Measurements from ENCODE around the gene BRD9. TPM values are rescaled to one million over a fixed set of nuclear protein-coding genes. Genes with fewer than 3 reads are reported as not detected.
"Not testable (repeated sequence)": the region's sequence is repeated elsewhere in the genome, so short reads cannot be mapped to it uniquely, and the experiment has no call there.

Gene BRD9
- total RNA-seq, 1 donor from 2014 or later, result 41.1 TPM

DNA sequence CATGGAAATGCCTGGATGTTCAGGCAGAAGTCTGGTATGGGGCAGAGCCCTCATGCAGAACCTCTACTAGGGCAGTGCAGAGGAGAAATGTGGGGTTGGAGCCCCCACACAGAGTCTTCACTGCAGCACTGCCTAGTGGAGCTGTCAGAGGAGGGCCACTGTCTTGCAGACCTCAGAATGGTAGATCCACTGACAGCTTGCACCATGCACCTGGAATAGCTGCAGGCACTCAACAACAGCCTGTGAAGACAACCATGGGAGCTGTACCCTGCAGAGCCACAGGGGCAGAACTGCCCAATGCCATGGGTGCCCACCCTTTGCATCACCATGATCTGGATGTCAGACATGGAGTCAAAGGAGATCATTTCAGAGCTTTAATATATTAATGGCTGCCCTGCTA, 37.0 kb upstream of the BRD9 start:
- TF ChIP-seq CTCF (conservative IDR thresholded peaks at IDR 0.05; ENCODE audit: low read depth, low read length), result no peak
- no peak for DNase-seq (ENCODE audit: low read depth)
- no peak overlapping the region for H3K4me3 ChIP-seq (ENCODE audit: low read depth, low read length)

GRCh38 chr5:929182-929581, 36.6 kb upstream of the BRD9 start:
- not testable (repeated sequence) for H3K4me3 ChIP-seq (ENCODE audit: low read depth, low read length); DNase-seq (ENCODE audit: low read depth)

GRCh38 chr5:927172-928015, 34.8 kb upstream of the BRD9 start:
- no peak for DNase-seq (ENCODE audit: low read depth)
- H3K4me3 ChIP-seq (ENCODE audit: low read depth, low read length), result no peak overlapping the region
- TF ChIP-seq CTCF (conservative IDR thresholded peaks at IDR 0.05; ENCODE audit: low read depth, low read length), result peak; percentile 0

DNA sequence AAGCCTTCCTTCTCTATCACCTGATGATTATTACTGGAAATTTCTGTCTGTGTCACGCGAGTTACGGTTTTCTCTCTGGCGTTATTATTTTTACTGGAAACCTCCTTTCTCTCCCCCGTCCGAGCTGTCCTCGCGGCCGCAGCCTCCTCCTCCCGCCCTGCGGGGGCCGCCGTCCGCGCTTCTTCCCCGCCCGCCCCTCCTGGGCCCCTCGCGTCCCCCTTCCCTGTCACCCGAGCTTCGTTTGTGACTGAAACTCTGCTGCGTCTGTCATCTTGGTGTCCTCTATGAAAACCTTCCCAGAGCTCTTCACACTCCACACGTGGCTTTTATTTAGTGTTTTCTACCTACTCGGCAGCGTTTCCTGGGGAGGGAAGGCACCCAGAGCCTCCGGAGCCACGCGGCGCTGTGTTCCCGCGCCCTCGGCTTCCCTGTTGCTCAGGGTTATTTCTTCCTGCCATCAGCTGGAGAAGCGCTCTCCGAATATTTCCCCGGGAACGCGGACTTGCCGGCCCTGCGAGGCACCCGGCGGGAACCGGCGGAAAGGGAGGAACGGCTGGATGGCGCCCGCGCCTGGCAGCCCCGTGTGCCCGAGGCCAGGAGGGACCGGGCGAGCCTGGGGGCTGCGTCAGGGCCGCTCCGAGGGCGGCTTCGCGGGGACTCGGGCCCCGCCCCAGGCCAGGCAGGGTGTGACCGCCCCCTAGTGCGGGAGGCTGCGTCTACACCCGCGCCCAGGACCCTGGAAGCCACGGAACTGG, 34.0 kb upstream of the BRD9 start:
- peak overlapping the region; percentile 41 for H3K4me3 ChIP-seq (ENCODE audit: low read depth, low read length)
- peak; percentile 24 for TF ChIP-seq CTCF (conservative IDR thresholded peaks at IDR 0.05; ENCODE audit: low read depth, low read length)
- no peak for DNase-seq (ENCODE audit: low read depth)

DNA sequence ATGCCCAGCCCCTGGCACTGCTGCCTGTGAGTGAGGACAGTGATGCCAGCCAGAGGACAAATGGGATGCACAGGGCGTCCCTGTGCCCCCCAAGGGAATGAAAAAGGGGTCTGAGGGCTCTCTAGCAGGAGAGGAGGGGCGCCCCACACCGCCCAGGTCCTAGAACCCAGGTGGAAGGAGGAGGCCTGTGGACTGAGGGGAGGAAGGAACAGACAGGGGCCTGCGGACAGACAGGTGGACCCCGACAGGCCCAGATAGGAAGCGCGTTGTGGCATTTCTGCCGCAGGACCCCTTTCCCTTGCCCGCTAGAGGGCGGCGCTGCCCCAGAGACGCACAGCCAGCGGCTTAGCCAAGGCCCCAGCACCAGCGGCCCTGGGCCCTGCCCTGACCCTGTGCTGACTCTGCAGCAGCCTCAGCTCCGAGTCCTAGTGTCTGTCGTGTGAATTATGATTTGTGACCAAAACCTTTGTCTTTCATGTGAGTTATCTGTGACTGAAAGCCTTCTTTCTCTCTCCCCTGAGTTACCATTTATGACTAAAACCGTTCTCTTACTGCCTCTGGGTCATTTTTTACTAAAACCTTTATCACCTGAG, 30.8 kb upstream of the BRD9 start:
- no peak for DNase-seq (ENCODE audit: low read depth)
- H3K4me3 ChIP-seq (ENCODE audit: low read depth, low read length), result no peak overlapping the region
- peak; percentile 87 for TF ChIP-seq CTCF (conservative IDR thresholded peaks at IDR 0.05; ENCODE audit: low read depth, low read length)

DNA sequence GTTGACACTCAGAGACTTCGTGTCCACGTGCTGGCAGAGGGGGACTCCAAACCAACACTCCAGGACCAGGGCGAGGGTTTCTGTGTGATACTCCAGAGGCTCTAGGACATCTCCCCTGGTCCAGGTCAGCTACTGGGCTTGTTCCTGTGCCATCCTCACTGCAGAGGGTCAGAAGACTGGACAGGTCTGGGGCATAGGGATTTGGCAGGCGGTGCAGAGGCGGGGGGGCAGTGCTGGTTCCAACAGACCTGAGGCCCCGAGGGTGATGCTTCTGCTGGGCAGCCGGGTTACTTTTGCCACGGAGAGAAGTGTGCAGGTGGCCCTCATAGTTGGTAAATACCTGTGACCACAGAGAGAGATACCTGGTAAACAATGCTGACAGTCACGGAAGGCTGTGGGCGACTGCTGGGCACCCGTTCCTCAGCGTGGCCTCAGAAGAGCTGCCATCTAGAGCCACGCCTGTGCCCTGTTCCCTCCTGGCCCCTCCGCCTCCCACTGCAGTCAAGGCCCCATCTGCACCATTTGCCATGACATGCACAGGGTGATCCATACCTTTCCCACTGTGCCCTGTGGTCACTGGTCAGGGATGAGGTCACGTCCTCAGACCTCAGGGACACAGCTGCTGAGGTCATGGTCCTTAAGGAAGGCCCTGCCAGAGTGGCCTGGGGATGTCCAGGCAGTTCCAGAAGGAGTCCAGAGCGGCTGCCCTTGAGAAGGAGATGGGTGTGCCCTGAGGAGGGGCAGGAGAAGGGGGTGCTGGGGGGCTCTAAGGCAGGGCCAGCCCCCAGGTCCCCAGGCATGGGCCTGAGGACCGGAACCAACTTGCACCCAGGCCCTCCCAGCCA, 30.1 kb upstream of the BRD9 start:
- TF ChIP-seq CTCF (conservative IDR thresholded peaks at IDR 0.05; ENCODE audit: low read depth, low read length), result no peak
- H3K4me3 ChIP-seq (ENCODE audit: low read depth, low read length), result no peak overlapping the region
- no peak for DNase-seq (ENCODE audit: low read depth)

Data from epithelial cell of proximal tubule (primary cell).